ENCODE results near the gene CIZ1.

Gene CIZ1

DNA sequence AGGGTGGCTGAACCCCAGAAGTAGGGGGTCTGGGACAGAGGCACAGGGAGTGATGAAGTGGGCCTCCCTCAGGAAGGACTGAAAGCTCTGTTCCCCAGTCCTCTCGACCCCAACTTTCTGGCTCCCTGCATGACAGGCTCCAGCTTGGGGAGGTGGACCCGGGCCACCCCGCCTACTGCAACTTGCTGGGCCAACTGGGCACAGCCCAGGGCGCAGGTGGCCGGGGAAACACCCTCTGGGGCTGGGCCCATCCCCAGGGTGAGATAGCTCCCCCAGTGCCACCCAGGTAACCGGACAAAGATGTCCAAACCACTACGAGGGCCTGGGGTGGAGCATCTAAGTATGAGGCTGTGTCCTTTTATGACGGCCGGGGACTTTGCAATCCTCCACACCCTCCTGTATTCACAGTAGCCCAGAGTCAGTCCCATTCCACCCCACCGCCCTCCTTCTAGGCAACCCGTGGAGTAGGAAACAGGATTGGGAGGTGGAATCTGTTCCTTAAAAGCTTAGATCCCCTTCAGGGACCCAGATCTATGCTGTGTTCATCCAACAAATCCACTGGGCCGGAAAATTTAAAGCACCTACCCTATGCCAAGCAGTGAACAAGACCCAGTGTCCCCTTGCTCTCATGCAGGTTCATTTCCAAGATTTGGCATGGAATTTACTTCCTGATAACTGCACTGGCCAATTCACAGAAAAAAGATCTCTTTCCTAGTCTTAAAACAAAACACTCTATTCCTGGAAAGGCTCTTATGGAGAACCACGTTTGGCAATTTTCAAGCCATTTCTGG is 31.7 kb upstream of the CIZ1 start:
- H2AFZ ChIP-seq (ENCODE audit: low read length) = no peak overlapping the region
- no peaks in the 10 kb centered on the region for H3K9me3 ChIP-seq (ENCODE audit: insufficient read depth, low read depth, low read length)
- H3K9ac ChIP-seq (ENCODE audit: low read depth, low read length, poor library complexity, severe bottlenecking) = no peak overlapping the region
- H3K36me3 ChIP-seq (ENCODE audit: insufficient read depth, low read length) = no peaks in the 10 kb centered on the region
- H3F3A ChIP-seq (ENCODE audit: low read depth) = no peaks in the 10 kb centered on the region
- no peak overlapping the region for H3K4me2 ChIP-seq (ENCODE audit: low read depth, low read length, poor library complexity, severe bottlenecking)
- H3K4me1 ChIP-seq (ENCODE audit: insufficient read depth, low read length, poor library complexity, severe bottlenecking) = no peaks in the 10 kb centered on the region
- no peaks in the 10 kb centered on the region for H3K27me3 ChIP-seq (ENCODE audit: insufficient read depth, low read length, poor library complexity, severe bottlenecking)
- TF ChIP-seq, protein P1, sequence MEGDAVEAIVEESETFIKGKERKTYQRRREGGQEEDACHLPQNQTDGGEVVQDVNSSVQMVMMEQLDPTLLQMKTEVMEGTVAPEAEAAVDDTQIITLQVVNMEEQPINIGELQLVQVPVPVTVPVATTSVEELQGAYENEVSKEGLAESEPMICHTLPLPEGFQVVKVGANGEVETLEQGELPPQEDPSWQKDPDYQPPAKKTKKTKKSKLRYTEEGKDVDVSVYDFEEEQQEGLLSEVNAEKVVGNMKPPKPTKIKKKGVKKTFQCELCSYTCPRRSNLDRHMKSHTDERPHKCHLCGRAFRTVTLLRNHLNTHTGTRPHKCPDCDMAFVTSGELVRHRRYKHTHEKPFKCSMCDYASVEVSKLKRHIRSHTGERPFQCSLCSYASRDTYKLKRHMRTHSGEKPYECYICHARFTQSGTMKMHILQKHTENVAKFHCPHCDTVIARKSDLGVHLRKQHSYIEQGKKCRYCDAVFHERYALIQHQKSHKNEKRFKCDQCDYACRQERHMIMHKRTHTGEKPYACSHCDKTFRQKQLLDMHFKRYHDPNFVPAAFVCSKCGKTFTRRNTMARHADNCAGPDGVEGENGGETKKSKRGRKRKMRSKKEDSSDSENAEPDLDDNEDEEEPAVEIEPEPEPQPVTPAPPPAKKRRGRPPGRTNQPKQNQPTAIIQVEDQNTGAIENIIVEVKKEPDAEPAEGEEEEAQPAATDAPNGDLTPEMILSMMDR (conservative IDR thresholded peaks at IDR 0.05; ENCODE audit: low read length) = no peak
- TF ChIP-seq EZH2phosphoT487 (IDR thresholded peaks at IDR 0.05; ENCODE audit: borderline replicate concordance) = no peak
- no peaks in the 10 kb centered on the region for H3K9me2 ChIP-seq (replicated peaks; ENCODE audit: low read depth, low read length)
- no peaks in the 10 kb centered on the region for H3K79me2 ChIP-seq (ENCODE audit: insufficient read depth, low read length)
- H3K4me3 ChIP-seq (ENCODE audit: low read length, poor library complexity, severe bottlenecking) = no peak overlapping the region
- no peaks in the 10 kb centered on the region for H4K20me1 ChIP-seq (ENCODE audit: insufficient read depth, low read length, poor library complexity, severe bottlenecking)

DNA sequence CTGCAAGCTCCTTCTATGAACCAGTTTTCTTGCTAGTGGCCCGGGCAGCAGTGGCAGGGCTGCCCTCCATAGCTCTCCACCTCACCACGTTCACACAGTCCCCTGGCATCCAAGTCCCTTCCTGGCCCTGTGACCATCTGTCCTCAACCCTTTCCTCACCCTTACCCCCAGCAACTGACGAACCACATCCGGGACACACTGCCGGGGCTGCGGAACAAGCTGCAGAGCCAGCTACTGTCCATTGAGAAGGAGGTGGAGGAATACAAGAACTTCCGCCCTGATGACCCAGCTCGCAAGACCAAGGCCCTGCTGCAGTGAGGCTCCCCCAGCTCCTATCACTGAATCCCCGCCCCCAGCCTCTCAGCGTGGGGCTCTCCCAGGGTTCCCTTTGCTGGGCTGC is 30.7 kb upstream of the CIZ1 start:
- Histone ChIP-seq H3K27me3 (ENCODE audit: insufficient read depth, low read length, poor library complexity, severe bottlenecking) (no peaks in the 10 kb centered on the region), H3K9ac (ENCODE audit: low read depth, low read length, poor library complexity, severe bottlenecking) (no peak overlapping the region), H3K9me2 (replicated peaks; ENCODE audit: low read depth, low read length) (no peaks in the 10 kb centered on the region), H3K9me3 (ENCODE audit: insufficient read depth, low read depth, low read length) (no peaks in the 10 kb centered on the region), H2AFZ (ENCODE audit: low read length) (no peak overlapping the region), H4K20me1 (ENCODE audit: insufficient read depth, low read length, poor library complexity, severe bottlenecking) (no peaks in the 10 kb centered on the region), H3K36me3 (ENCODE audit: insufficient read depth, low read length) (no peaks in the 10 kb centered on the region), H3K4me3 (ENCODE audit: low read length, poor library complexity, severe bottlenecking) (no peak overlapping the region), H3K79me2 (ENCODE audit: insufficient read depth, low read length) (no peaks in the 10 kb centered on the region), H3K4me2 (ENCODE audit: low read depth, low read length, poor library complexity, severe bottlenecking) (no peak overlapping the region), H3F3A (ENCODE audit: low read depth) (no peaks in the 10 kb centered on the region), H3K4me1 (ENCODE audit: insufficient read depth, low read length, poor library complexity, severe bottlenecking) (no peaks in the 10 kb centered on the region)
- no peak for TF ChIP-seq EZH2phosphoT487 (IDR thresholded peaks at IDR 0.05; ENCODE audit: borderline replicate concordance)
- TF ChIP-seq, protein P1 (conservative IDR thresholded peaks at IDR 0.05; ENCODE audit: low read length) = no peak

DNA sequence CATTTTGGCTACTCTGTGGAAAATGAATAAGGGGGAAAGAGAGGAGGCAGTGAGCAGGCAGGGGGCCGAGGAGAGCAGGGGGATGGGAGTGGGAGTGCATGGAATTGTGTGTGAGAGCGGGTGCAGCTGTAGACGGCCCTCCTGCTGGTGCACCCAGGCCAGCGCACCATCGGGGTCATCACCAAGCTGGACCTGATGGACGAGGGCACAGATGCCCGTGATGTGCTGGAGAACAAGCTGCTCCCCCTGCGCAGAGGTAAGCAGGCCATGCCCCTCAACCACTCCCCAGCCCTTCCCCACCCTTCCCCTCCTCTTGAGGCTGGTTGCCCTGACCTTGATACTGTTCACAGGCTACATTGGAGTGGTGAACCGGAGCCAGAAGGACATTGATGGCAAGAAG is 28.5 kb upstream of the CIZ1 start:
- H3K9me2 ChIP-seq (replicated peaks; ENCODE audit: low read depth, low read length) = no peaks in the 10 kb centered on the region
- no peaks in the 10 kb centered on the region for H3K79me2 ChIP-seq (ENCODE audit: insufficient read depth, low read length)
- H3K4me2 ChIP-seq (ENCODE audit: low read depth, low read length, poor library complexity, severe bottlenecking) = no peak overlapping the region
- no peaks in the 10 kb centered on the region for H3K4me1 ChIP-seq (ENCODE audit: insufficient read depth, low read length, poor library complexity, severe bottlenecking)
- no peaks in the 10 kb centered on the region for H3K27me3 ChIP-seq (ENCODE audit: insufficient read depth, low read length, poor library complexity, severe bottlenecking)
- H3K9me3 ChIP-seq (ENCODE audit: insufficient read depth, low read depth, low read length) = no peaks in the 10 kb centered on the region
- TF ChIP-seq EZH2phosphoT487 (IDR thresholded peaks at IDR 0.05; ENCODE audit: borderline replicate concordance) = no peak
- TF ChIP-seq, protein P1 (conservative IDR thresholded peaks at IDR 0.05; ENCODE audit: low read length) = no peak
- no peak overlapping the region for H3K9ac ChIP-seq (ENCODE audit: low read depth, low read length, poor library complexity, severe bottlenecking)
- H4K20me1 ChIP-seq (ENCODE audit: insufficient read depth, low read length, poor library complexity, severe bottlenecking) = no peaks in the 10 kb centered on the region
- H2AFZ ChIP-seq (ENCODE audit: low read length) = no peak overlapping the region
- no peak overlapping the region for H3K4me3 ChIP-seq (ENCODE audit: low read length, poor library complexity, severe bottlenecking)
- H3F3A ChIP-seq (ENCODE audit: low read depth) = no peaks in the 10 kb centered on the region
- no peaks in the 10 kb centered on the region for H3K36me3 ChIP-seq (ENCODE audit: insufficient read depth, low read length)
